ENCODE measurements around the gene CEP192.

Gene CEP192

GRCh38 chr18:13147130-13147529 is 156.0 kb downstream of the CEP192 start:
- no peak for TF ChIP-seq ZNF274 (IDR thresholded peaks at IDR 0.05; ENCODE audit: low read depth, low read length)

GRCh38 chr18:13151656-13152055 is 160.5 kb downstream of the CEP192 start:
- no peak overlapping the region for H3K4me3 ChIP-seq (ENCODE audit: low read length)
- no peak for TF ChIP-seq ZNF274 (IDR thresholded peaks at IDR 0.05; ENCODE audit: low read depth, low read length)

More at GRCh38 chr18:13147130-13147529, 156.0 kb downstream of the CEP192 start:
- H3K4me3 ChIP-seq (ENCODE audit: low read length), result no peak overlapping the region

GRCh38 chr18:13158428-13158827 is 167.3 kb downstream of the CEP192 start:
- no peak for TF ChIP-seq ZNF274 (IDR thresholded peaks at IDR 0.05; ENCODE audit: low read depth, low read length)
- no peak overlapping the region for H3K4me3 ChIP-seq (ENCODE audit: low read length)

- no peak for TF ChIP-seq ZNF274 (IDR thresholded peaks at IDR 0.05; ENCODE audit: low read depth, low read length)
- H3K4me3 ChIP-seq (ENCODE audit: low read length), result no peak overlapping the region
Measured at GRCh38 chr18:13159579-13159978, 168.4 kb downstream of the CEP192 start.

- H3K4me3 ChIP-seq (ENCODE audit: low read length), result no peak overlapping the region
- no peak for TF ChIP-seq ZNF274 (IDR thresholded peaks at IDR 0.05; ENCODE audit: low read depth, low read length)
Measured at GRCh38 chr18:13161276-13161899, 170.2 kb downstream of the CEP192 start.

GRCh38 chr18:13163167-13163927 is 172.2 kb downstream of the CEP192 start:
- H3K4me3 ChIP-seq (ENCODE audit: low read length), result no peak overlapping the region
- no peak for TF ChIP-seq ZNF274 (IDR thresholded peaks at IDR 0.05; ENCODE audit: low read depth, low read length)

GRCh38 chr18:13164406-13164805 is 173.2 kb downstream of the CEP192 start:
- TF ChIP-seq ZNF274 (IDR thresholded peaks at IDR 0.05; ENCODE audit: low read depth, low read length), result no peak
- no peak overlapping the region for H3K4me3 ChIP-seq (ENCODE audit: low read length)

- no peak for TF ChIP-seq ZNF274 (IDR thresholded peaks at IDR 0.05; ENCODE audit: low read depth, low read length)
- H3K4me3 ChIP-seq (ENCODE audit: low read length), result no peak overlapping the region
Measured at GRCh38 chr18:13165636-13166423, 174.7 kb downstream of the CEP192 start.

GRCh38 chr18:13173578-13174145 is 182.5 kb downstream of the CEP192 start:
- H3K4me3 ChIP-seq (ENCODE audit: low read length), result no peak overlapping the region
- no peak for TF ChIP-seq ZNF274 (IDR thresholded peaks at IDR 0.05; ENCODE audit: low read depth, low read length)
